ENCODE data around the gene CSNK1E. TPM values are rescaled to one million over a fixed set of nuclear protein-coding genes. Genes with fewer than 3 reads are reported as not detected.

CSNK1E gene
- total RNA-seq, 1 experiment from 2014 or later = 196 TPM

- POLR2A ChIA-PET (ENCODE audit: low non-redundant PET) = interaction anchor here (0.6 kb wide), 1 partner anchor 13 kb away, joined by 6 read pairs; the partner anchor contains the start of gene TMEM184B
- CTCF ChIA-PET = no interaction called here
- no peak for TF ChIP-seq CTCF (conservative IDR thresholded peaks at IDR 0.05; ENCODE audit: low read depth, low read length)
- intact Hi-C loops (cut with micrococcal nuclease; ENCODE audit: unreplicated experiment) = no loop called here
- Histone ChIP-seq H3K27me3 (replicated peaks; ENCODE audit: insufficient read depth, low read depth, low read length, poor library complexity) (no peaks in the 10 kb centered on the region), H3K4me3 (ENCODE audit: low read depth, low read length, poor library complexity, severe bottlenecking) (no peak overlapping the region), H3K9me3 (ENCODE audit: low read depth, low read length, poor library complexity, severe bottlenecking) (no peaks in the 10 kb centered on the region), H3K27ac (ENCODE audit: low read depth, low read length, poor library complexity, severe bottlenecking) (no peak overlapping the region), H3K36me3 (ENCODE audit: insufficient read depth, low read length, poor library complexity, severe bottlenecking) (no peaks in the 10 kb centered on the region), H3K4me1 (ENCODE audit: insufficient read depth, low read length, poor library complexity, severe bottlenecking) (peaks cover 7% of the 10 kb centered on the region)
- BruUV-seq (replicated peaks) = no TSS peak
- DNase-seq (ENCODE audit: low spot score) = no peak
Measured at GRCh38 chr22:38259370-38259769, 57.9 kb downstream of the CSNK1E start.

GRCh38 chr22:38258895-38259294 is 58.3 kb downstream of the CSNK1E start:
- H3K27ac ChIP-seq (ENCODE audit: low read depth, low read length, poor library complexity, severe bottlenecking) = no peak overlapping the region
- H3K27me3 ChIP-seq (replicated peaks; ENCODE audit: insufficient read depth, low read depth, low read length, poor library complexity) = no peaks in the 10 kb centered on the region
- no peaks in the 10 kb centered on the region for H3K9me3 ChIP-seq (ENCODE audit: low read depth, low read length, poor library complexity, severe bottlenecking)
- no peak overlapping the region for H3K4me3 ChIP-seq (ENCODE audit: low read depth, low read length, poor library complexity, severe bottlenecking)
- H3K36me3 ChIP-seq (ENCODE audit: insufficient read depth, low read length, poor library complexity, severe bottlenecking) = no peaks in the 10 kb centered on the region
- CTCF ChIA-PET = no interaction called here
- H3K4me1 ChIP-seq (ENCODE audit: insufficient read depth, low read length, poor library complexity, severe bottlenecking) = peaks cover 7% of the 10 kb centered on the region
- no peak for DNase-seq (ENCODE audit: low spot score)
- POLR2A ChIA-PET (ENCODE audit: low non-redundant PET) = interaction anchor here (0.6 kb wide), 1 partner anchor 14 kb away, joined by 6 read pairs; the partner anchor contains the start of gene TMEM184B
- intact Hi-C loops (cut with micrococcal nuclease; ENCODE audit: unreplicated experiment) = no loop called here
- TF ChIP-seq CTCF (conservative IDR thresholded peaks at IDR 0.05; ENCODE audit: low read depth, low read length) = no peak
- no peak for TF ChIP-seq EZH2 (IDR thresholded peaks at IDR 0.05; ENCODE audit: borderline replicate concordance, low read depth, low read length, poor library complexity, severe bottlenecking)
- no TSS peak for BruUV-seq (replicated peaks)

GRCh38 chr22:38257650-38258250 is 59.5 kb downstream of the CSNK1E start:
- no peaks in the 10 kb centered on the region for H3K36me3 ChIP-seq (ENCODE audit: insufficient read depth, low read length, poor library complexity, severe bottlenecking)
- H3K27me3 ChIP-seq (replicated peaks; ENCODE audit: insufficient read depth, low read depth, low read length, poor library complexity) = no peaks in the 10 kb centered on the region
- no TSS peak for BruUV-seq (replicated peaks)
- H3K9me3 ChIP-seq (ENCODE audit: low read depth, low read length, poor library complexity, severe bottlenecking) = no peaks in the 10 kb centered on the region
- TF ChIP-seq EZH2 (IDR thresholded peaks at IDR 0.05; ENCODE audit: borderline replicate concordance, low read depth, low read length, poor library complexity, severe bottlenecking) (no peak), CTCF (conservative IDR thresholded peaks at IDR 0.05; ENCODE audit: low read depth, low read length) (no peak)
- no peak for DNase-seq (ENCODE audit: low spot score)
- H3K27ac ChIP-seq (ENCODE audit: low read depth, low read length, poor library complexity, severe bottlenecking) = no peak overlapping the region
- intact Hi-C loops (cut with micrococcal nuclease; ENCODE audit: unreplicated experiment) = no loop called here
- H3K4me1 ChIP-seq (ENCODE audit: insufficient read depth, low read length, poor library complexity, severe bottlenecking) = peaks cover 7% of the 10 kb centered on the region
- POLR2A ChIA-PET (ENCODE audit: low non-redundant PET) = no interaction called here
- CTCF ChIA-PET = no interaction called here
- no peak overlapping the region for H3K4me3 ChIP-seq (ENCODE audit: low read depth, low read length, poor library complexity, severe bottlenecking)
